Regular cardiac myocyte (primary cell): ENCODE results near the gene HTATSF1. TPM values are rescaled to one million over a fixed set of nuclear protein-coding genes. Genes with fewer than 3 reads are reported as not detected.

ENCODE experiments used
- total RNA-seq: library from RNA; depleted of rRNA; stranded (reverse); fragments of >200 nt; gene quantifications from 2 replicates; pipeline ENCODE4 v1.2.3, GENCODE V29; 2014

Gene HTATSF1, protein sequence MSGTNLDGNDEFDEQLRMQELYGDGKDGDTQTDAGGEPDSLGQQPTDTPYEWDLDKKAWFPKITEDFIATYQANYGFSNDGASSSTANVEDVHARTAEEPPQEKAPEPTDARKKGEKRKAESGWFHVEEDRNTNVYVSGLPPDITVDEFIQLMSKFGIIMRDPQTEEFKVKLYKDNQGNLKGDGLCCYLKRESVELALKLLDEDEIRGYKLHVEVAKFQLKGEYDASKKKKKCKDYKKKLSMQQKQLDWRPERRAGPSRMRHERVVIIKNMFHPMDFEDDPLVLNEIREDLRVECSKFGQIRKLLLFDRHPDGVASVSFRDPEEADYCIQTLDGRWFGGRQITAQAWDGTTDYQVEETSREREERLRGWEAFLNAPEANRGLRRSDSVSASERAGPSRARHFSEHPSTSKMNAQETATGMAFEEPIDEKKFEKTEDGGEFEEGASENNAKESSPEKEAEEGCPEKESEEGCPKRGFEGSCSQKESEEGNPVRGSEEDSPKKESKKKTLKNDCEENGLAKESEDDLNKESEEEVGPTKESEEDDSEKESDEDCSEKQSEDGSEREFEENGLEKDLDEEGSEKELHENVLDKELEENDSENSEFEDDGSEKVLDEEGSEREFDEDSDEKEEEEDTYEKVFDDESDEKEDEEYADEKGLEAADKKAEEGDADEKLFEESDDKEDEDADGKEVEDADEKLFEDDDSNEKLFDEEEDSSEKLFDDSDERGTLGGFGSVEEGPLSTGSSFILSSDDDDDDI
- 30.7 and 45.4 TPM in 2 replicates for total RNA-seq

DNA sequence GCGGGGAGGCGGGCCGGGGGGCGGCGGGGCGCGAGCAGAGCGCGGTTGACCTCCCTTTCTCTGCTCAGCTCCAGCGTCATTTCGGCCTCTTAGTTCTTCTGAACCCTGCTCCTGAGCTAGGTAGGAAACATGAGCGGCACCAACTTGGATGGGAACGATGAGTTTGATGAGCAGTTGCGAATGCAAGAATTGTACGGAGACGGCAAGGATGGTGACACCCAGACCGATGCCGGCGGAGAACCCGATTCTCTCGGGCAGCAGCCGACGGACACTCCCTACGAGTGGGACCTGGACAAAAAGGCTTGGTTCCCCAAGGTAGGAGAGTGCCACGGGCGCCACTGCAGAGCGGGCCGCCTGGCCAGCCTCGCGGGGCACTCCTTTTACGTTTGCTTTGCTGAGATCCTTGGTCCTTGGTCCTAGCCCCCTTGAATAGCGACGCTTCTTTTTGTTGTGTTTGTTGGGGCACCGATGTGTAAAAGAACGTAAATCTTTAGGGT is at the start of gene HTATSF1:
Gene HTATSF1, plus strand, starts transcription at position 37 of the 497 bp plus-strand sequence. Its CDS starts 93 bp downstream, at position 130.

DNA sequence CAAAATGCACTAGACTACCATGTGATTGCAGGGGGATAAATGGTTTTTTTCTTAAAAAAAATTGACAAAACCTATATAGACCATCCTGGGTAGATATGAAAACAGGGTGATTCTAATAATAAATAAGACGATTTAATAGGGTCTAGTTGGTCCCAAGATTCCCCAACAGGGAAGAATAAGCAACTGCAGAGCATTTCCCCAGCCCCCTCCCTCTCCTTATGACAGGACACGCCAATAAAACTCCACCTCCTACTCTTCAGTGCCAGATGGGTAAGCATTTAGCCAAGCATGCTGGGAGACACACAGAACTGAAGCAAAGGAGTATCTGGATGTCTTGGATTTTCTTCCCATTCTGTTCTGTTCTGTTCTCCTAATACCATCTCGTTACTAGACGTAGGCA is 9.7 kb upstream of the HTATSF1 start, which contains the start of gene BRS3:
Gene BRS3, plus strand, starts transcription at position 301 of the 400 bp plus-strand sequence. CDS start 168 bp downstream, outside the sequence.

DNA sequence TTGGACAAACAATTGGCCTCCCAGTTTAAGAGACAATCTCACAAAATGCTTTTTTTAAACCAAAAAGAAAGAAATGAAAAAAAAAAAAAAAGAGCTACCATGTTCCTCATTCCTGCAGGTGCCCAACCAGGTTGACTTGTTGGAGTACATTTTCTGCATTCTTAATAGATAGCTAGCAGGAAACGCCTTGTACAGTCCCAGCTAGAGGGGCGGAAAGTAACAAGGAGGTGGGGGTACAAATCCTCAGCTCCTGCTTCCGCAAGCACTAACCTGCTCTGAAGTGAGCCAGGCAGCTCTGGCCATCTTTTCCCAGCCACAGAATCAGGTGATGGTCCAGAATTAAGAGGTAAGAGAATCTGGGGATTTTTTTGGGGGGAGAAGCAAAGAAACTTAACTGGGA is 34.6 kb downstream of the HTATSF1 start, which contains the start of gene VGLL1:
Gene VGLL1, plus strand, starts transcription at position 265 of the 400 bp plus-strand sequence. CDS start 3,806 bp downstream, outside the sequence.

Other genes with a start within 250 kb of the HTATSF1 start
- gene MAP7D3, start 246.2 kb upstream of the HTATSF1 start, total RNA-seq, result 11.8 and 23.0 TPM in 2 replicates
- gene ADGRG4, start 196.6 kb upstream of the HTATSF1 start, total RNA-seq, result not detected in 2 replicates
- gene BRS3, start 9.6 kb upstream of the HTATSF1 start, total RNA-seq, result not detected in 2 replicates
- gene VGLL1, start 34.6 kb downstream of the HTATSF1 start, total RNA-seq, result not detected in 2 replicates
- gene CD40LG, start 150.6 kb downstream of the HTATSF1 start, total RNA-seq, result not detected in 2 replicates